GM18858 (cell line): ENCODE measurements around the gene TIGD6.
"Not testable (repeated sequence)": the region's sequence is repeated elsewhere in the genome, so short reads cannot be mapped to it uniquely, and the experiment has no call there.

Experiments
- ATAC-seq: cut with Tn5 transposase; IDR thresholded peaks from one replicate; pipeline ENCODE4 v1.9.1; 2021; ENCODE audit not compliant: unreplicated experiment

Gene TIGD6

DNA sequence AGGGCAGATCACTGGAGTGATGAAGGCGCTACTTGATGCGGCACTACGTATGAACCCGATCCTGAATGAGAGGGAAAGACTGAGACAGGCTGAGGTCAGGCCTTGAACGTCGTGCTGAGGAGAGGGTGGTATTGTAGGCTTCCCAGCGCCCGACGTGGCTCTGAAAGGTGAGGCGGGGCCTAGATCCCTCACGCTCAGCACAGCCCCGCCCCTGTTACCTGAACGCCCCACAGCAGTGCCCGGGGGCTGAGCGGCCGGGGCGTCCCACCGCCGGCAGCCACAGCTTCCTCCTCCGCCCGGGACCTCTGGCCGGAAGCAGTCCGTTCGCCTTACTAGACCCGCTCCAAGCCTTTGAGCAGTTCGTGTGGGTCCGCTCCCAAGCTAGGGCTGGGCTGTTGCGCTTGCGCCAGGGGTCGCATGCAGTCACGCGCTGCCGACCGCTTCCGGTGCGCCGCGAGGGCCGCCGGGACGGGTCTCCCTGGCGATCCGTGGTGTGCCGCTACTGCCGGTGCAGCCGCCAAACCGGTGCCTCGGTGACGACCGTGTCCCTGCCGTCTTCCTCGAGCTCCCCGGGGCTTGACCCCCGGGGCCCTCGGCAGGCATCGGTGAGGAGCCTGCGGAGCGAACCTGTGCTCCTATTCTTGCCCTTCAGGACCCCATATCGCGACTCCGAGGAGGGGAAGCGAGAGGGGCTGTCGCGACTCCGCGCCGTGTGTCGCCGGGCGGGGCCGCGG lies at the start of gene TIGD6, which contains the start of gene HMGXB3:
TIGD6 (minus strand) TSS at position 399 of the 734 bp plus-strand sequence. CDS start 4,306 bp downstream, outside the sequence.
HMGXB3 (plus strand) TSS at position 484 of the 734 bp plus-strand sequence. CDS start 4,114 bp downstream, outside the sequence.
- peak; percentile 78 for ATAC-seq

GRCh38 chr5:150046031-150046430 lies 45.6 kb upstream of the TIGD6 start:
- ATAC-seq = no peak

DNA sequence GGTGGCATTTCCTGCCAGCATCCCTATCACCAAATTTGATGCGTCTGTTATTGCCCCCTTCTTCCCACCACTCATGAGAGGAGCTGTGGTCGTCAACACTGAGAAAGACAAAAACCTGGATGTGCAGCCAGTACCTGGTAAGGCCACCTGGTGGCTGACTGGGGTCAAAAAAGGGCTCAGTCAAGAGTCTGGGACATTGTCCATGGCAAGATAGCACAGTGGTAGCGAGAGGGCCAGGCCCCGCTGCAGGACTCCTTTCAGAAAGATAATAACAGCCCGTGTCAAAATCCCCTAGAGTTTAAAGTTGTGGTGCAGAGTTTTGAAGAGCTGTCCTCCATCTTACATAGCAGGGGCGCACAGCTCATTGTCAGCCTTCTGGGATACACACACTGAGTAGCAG lies 45.1 kb upstream of the TIGD6 start:
- no peak for ATAC-seq

- ATAC-seq = no peak
Measured at GRCh38 chr5:150044712-150045111, 44.3 kb upstream of the TIGD6 start.

- ATAC-seq = no peak
Measured at GRCh38 chr5:150044329-150044681, 43.9 kb upstream of the TIGD6 start.

DNA sequence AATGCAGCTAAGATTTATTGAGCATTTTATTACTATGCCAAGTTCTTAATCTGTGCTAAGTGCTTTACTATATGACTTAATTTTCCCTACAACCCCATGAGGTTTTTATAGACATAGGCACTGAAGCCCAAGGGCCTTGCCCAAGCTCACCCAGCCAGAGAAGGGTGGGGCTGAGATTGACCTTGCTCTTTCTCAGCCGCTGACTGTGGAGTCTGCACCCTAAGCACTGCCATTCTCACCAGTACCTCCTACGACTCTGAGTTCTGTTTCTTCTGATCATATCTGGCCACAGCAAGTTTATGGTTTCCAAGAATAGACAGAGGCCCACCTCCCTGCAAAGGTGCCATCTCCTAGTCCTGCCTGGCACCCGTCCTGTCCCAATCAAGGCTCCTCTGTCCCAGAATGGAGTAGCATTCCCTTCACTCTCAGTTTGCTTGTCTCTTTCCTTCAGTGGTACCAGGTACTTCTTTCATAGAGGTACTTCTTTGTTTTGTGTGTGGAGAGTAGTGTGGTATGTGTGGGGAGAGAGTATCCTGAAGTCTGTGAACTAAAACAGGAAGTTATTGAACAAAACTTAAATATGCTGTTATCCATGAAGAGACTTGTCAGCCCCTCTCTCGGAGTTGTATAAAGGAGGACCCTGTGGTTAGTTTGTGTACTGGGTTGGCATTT lies 43.3 kb upstream of the TIGD6 start:
- no peak for ATAC-seq

GRCh38 chr5:150042459-150042858 lies 42.0 kb upstream of the TIGD6 start:
- no peak for ATAC-seq

DNA sequence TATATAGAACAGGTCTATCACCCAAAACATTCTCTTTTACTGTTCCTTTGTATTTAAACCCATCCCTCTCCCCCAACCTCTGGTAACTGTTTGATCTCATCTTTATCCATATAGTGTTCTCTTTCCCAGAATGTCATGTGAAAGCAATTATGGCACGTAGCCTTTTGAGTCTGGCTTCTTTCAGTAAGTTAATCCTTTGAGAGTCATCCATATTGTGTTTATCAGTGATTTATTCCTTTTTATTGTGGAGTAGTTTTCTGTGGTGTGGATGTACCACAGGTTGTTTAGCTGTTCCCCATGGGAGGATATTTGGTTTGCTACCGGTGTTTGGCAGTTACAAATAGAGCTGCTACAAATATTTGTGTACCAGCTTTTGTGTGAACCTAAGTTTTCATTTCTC lies 38.1 kb upstream of the TIGD6 start:
- no peak for ATAC-seq

DNA sequence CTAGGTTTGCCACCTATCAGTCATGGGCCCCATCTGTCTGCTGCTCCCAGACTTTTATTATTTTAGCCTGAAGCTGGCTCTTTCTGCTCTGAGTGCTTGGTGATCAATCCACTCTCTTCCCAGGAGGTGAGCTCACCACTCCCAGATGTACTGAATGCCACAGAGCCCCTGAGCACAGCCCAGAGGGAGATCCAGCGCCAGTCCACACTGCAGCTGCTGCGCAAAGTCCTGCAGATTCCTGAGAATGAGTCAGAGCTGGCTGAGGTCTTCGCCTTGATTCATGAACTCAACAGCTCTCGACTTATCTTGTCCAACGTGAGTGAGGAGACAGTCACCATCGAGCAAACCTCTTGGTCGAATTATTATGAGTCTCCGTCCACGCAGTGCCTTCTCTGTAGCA lies 36.1 kb upstream of the TIGD6 start:
- no peak for ATAC-seq

GRCh38 chr5:150035139-150035895 lies 34.9 kb upstream of the TIGD6 start:
- ATAC-seq = peak; percentile 89

- no peak for ATAC-seq
Measured at GRCh38 chr5:150034662-150035061, 34.2 kb upstream of the TIGD6 start.

DNA sequence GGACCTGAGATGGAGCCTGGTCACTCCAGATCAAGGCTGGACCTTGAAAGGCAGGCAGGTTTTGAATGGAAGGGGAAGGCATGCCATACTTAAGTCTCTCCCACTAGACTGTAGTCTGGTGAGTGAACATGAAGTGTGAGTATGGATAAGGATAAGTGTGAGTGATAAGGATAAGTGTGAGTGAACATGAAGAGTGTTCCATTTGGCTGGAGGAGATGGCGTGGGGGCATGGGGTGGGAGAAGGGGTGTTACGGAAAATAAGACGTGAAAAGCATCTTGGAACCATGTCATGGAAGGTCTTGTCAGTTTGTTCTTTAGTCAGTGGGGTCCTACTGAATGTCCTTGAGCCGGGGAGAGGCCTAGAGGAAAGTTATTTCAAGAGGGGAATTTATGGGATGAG lies 32.9 kb upstream of the TIGD6 start:
- no peak for ATAC-seq

GRCh38 chr5:150028047-150028446 lies 27.6 kb upstream of the TIGD6 start:
- ATAC-seq = not testable (repeated sequence)

DNA sequence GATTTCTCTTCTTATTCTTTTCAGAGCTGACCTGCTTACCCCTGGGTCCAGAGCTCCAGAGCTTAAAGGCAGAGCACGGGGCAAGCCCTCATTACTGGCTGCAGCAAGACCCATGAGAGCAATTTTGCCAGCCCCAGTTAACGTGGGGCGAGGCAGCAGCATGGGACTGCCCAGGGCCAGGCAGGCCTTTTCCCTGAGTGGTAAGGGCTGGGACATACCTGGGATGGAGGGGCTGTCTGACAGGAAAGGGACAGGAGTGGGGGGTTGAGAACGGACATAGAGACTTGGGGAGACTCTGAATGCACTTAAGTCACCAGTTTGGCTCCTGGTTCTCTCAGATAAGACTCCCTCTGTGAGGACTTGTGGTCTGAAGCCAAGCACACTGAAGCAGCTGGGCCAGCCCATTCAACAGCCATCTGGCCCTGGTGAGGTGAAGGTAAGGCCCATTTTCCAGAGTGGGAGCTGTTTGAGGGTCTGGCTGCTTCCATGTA lies 26.3 kb upstream of the TIGD6 start:
- ATAC-seq = no peak

- ATAC-seq = no peak
Measured at GRCh38 chr5:150024346-150024984, 24.0 kb upstream of the TIGD6 start.

GRCh38 chr5:150023136-150023535 lies 22.7 kb upstream of the TIGD6 start:
- ATAC-seq = no peak

DNA sequence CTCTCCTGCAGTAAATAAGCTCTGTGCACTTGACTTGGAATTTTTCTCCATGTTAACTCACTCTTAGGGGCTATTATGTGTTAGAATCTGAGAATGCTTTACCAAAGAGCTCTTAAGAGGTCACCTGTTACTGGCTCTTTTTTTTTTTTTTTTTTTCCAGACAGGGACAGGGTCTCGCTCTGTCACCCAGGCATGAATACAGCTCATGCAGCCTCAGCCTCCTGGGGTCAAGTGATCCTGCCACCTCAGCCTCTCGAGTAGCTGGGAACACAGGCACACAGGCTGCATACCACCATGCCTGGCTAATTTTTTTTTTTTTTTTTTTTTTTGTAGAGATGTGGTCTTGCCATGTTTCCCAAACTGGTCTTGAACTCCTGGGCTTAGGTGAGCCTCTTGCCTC lies 22.2 kb upstream of the TIGD6 start:
- no peak for ATAC-seq

- no peak for ATAC-seq
Measured at GRCh38 chr5:150022158-150022531, 21.7 kb upstream of the TIGD6 start.

DNA sequence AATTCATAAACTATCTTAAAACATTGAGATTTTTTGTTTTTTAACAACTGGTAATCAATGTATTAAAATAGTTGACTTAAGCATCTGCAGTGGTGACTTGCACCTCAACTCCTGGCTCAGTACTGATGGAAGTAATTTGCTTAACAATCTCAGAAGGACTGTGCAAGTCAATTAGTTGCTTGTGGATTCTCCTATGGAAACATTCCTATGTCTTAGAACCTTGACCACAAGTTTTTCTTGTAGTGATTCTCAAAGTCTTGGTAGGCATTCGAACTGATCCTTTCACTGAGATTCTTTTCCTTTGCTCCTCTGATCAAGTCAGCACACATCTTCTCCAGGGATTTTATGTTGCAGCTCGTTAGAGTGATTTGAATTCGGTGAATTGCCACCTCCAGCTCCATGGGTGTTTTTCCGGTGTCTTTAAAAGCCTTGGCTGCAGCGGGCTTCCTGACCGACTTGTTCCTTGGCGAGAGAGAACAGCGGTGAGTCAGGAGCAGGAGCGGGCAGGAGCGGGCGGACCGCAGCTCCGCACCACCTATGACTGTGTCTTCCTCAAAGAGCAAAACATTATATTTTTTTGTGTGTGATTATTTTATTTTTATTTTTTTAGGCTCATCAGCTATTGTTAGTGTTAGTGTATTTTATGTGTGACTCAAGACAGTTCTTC lies 21.2 kb upstream of the TIGD6 start:
- ATAC-seq = no peak

- ATAC-seq = no peak
Measured at GRCh38 chr5:150020249-150020648, 19.8 kb upstream of the TIGD6 start.
